ENCODE data around the gene AKT1S1.

The AKT1S1 gene

GRCh38 chr19:49857061-49857837 is 19.9 kb downstream of the AKT1S1 start:
- peak overlapping the region; percentile 53; the same call in 1 of the 2 replicates for H3K27ac ChIP-seq (ENCODE audit: extremely low read depth, low read depth, low read length)
- peak; percentile 32 for TF ChIP-seq ZFHX2 (tag by site-specific recombination; conservative IDR thresholded peaks at IDR 0.05)
- TF ChIP-seq ZNF311 (tag by site-specific recombination; IDR thresholded peaks at IDR 0.05; ENCODE audit: borderline replicate concordance), result no peak
- TF ChIP-seq ZNF830 (tag by site-specific recombination; IDR thresholded peaks at IDR 0.05; ENCODE audit: low read depth), result no peak
- peak; percentile 63; the same call in 1 of the 2 replicates for TF ChIP-seq KLF7 (tag by site-specific recombination; IDR thresholded peaks at IDR 0.05; ENCODE audit: borderline replicate concordance)
- no peak for TF ChIP-seq ZNF560 (tag by site-specific recombination; IDR thresholded peaks at IDR 0.05; ENCODE audit: borderline replicate concordance)
- TF ChIP-seq ZNF843 (tag by site-specific recombination; IDR thresholded peaks at IDR 0.05), result 0 out of 2 replicates have a peak, but pooled peaks have one; percentile 12
- no peak for TF ChIP-seq ZNF202 (tag by site-specific recombination; IDR thresholded peaks at IDR 0.05; ENCODE audit: borderline replicate concordance)
- TF ChIP-seq ZNF571 (tag by site-specific recombination; IDR thresholded peaks at IDR 0.05), result no peak
- TF ChIP-seq ZBTB44 (tag by site-specific recombination; IDR thresholded peaks at IDR 0.05), result no peak
- TF ChIP-seq ZNF791 (tag by site-specific recombination; IDR thresholded peaks at IDR 0.05), result no peak
- no peak for TF ChIP-seq HOXA7 (CRISPR knock-in tag; IDR thresholded peaks at IDR 0.05; ENCODE audit: borderline replicate concordance)
- no peak for TF ChIP-seq ZNF112 (tag by site-specific recombination; IDR thresholded peaks at IDR 0.05)
- no peak for TF ChIP-seq ZNF76 (tag by site-specific recombination; IDR thresholded peaks at IDR 0.05; ENCODE audit: borderline replicate concordance, low read depth)
- no peak for TF ChIP-seq ZNF132 (tag by site-specific recombination; IDR thresholded peaks at IDR 0.05; ENCODE audit: borderline replicate concordance)
- no peak for TF ChIP-seq SP7 (tag by site-specific recombination; IDR thresholded peaks at IDR 0.05)
- no peak for TF ChIP-seq ZNF266 (tag by site-specific recombination; IDR thresholded peaks at IDR 0.05; ENCODE audit: low read depth)
- no peak for TF ChIP-seq ZNF488 (tag by site-specific recombination; IDR thresholded peaks at IDR 0.05)
- peak; percentile 31; the same call in 1 of the 2 replicates for TF ChIP-seq ZSCAN30 (tag by site-specific recombination; IDR thresholded peaks at IDR 0.05)
- no peak for TF ChIP-seq ZNF335 (tag by site-specific recombination; conservative IDR thresholded peaks at IDR 0.05)
- no peak for TF ChIP-seq ZNF768 (tag by site-specific recombination; IDR thresholded peaks at IDR 0.05)
- TF ChIP-seq PRDM2 (tag by site-specific recombination; IDR thresholded peaks at IDR 0.05; ENCODE audit: borderline replicate concordance), result no peak
- TF ChIP-seq MZF1 (tag by site-specific recombination; IDR thresholded peaks at IDR 0.05; ENCODE audit: borderline replicate concordance), result no peak
- no peak for TF ChIP-seq ZNF521 (tag by site-specific recombination; IDR thresholded peaks at IDR 0.05)
- TF ChIP-seq AEBP2 (tag by site-specific recombination; IDR thresholded peaks at IDR 0.05; ENCODE audit: borderline replicate concordance), result no peak
- no peak for TF ChIP-seq ZNF610 (tag by site-specific recombination; IDR thresholded peaks at IDR 0.05; ENCODE audit: borderline replicate concordance)

More at GRCh38 chr19:49857061-49857837, 19.9 kb downstream of the AKT1S1 start:
- Histone ChIP-seq H3K4me1 (ENCODE audit: control insufficient read depth, insufficient read depth, low read length) (peaks cover 19% of the 10 kb centered on the region), H3K4me3 (ENCODE audit: low read depth, low read length) (no peak overlapping the region), H3K36me3 (ENCODE audit: control insufficient read depth in 2 of 2, insufficient read depth in 1 of 2, low read length in 2 of 2) (peaks cover 15 to 78% of the 10 kb centered on the region in 2 experiments), H3K9me3 (ENCODE audit: control insufficient read depth, insufficient read depth, low read depth, low read length) (no peaks in the 10 kb centered on the region)
- CTCF ChIA-PET, result interaction anchor here (1.4 kb wide), 2 partner anchors 9 to 176 kb away, joined by 3 to 4 read pairs; no protein-coding TSS in a partner anchor
- POLR2A ChIA-PET, result interaction anchor here (0.7 to 3.1 kb wide), 7 partner anchors 10 to 139 kb away, joined by 3 to 28 read pairs (median 3); partner anchors contain the start of genes AKT1S1, AP2A1, MED25 and PNKP
